Measurements from ENCODE around the gene MYL9. TPM values are rescaled to one million over a fixed set of nuclear protein-coding genes. Genes with fewer than 3 reads are reported as not detected.

The MYL9 gene
- polyA plus RNA-seq, 1 donor from 2014 or later, result not detected

DNA sequence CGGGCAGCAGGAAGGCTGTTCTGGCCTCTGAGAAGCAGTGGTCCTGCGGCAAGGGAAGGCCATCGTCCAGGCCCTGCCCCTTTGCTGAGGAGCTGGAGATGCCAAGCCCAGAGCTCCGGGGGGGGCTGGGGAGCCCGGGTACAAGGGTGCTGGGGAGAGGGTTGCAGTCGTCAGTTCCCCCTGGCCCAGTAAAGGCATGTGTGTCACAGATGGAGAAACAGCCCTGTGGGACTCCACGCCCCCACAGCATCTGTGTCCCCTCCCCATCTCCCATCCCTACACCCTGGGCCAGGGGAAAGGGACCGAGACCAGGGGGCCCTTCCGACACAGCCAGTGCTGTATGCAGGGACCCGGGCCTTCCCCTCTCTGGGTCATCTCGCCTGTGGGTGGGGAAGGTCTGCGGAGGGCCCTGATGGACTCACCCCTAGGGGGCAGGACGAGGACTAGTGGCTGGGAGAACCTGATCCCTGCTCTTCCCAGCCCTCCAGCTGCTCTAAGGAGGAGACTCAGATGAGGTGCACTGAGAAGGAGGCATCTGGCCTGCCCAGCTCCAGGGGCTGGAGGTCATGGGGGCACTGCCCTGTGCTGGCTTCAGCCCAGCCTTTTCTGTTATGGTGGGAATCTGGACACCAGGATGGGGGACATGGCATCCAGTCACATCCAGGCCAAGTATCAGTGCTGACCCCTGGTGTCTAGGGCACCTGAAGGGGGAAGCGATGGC, 609 bp downstream of the MYL9 start:
- no peaks in the 10 kb centered on the region for H3K36me3 ChIP-seq (ENCODE audit: insufficient read depth, low read length)
- H4K20me1 ChIP-seq (ENCODE audit: insufficient read depth), result no peaks in the 10 kb centered on the region
- no peak overlapping the region for H3K27ac ChIP-seq (ENCODE audit: low read length)
- H2AFZ ChIP-seq (ENCODE audit: low read depth, low read length), result no peak overlapping the region
- H3K9ac ChIP-seq (ENCODE audit: low read length), result no peak overlapping the region
- no peaks in the 10 kb centered on the region for H3K79me2 ChIP-seq (replicated peaks; ENCODE audit: insufficient read depth, low read length)
- no peaks in the 10 kb centered on the region for H3K9me2 ChIP-seq (ENCODE audit: insufficient read depth, low read length)
- H3K27me3 ChIP-seq (ENCODE audit: insufficient read depth, low read depth, low read length), result no peaks in the 10 kb centered on the region
- TF ChIP-seq EZH2 (IDR thresholded peaks at IDR 0.05; ENCODE audit: borderline replicate concordance, insufficient read depth, low read length, poor library complexity, severe bottlenecking) (no peak), EP300 (conservative IDR thresholded peaks at IDR 0.05; ENCODE audit: poor library complexity, severe bottlenecking) (no peak), RAD21 (conservative IDR thresholded peaks at IDR 0.05) (no peak), SMC3 (conservative IDR thresholded peaks at IDR 0.05; ENCODE audit: poor library complexity) (no peak), MXI1 (conservative IDR thresholded peaks at IDR 0.05; ENCODE audit: poor library complexity, severe bottlenecking) (no peak), TAF1 (IDR thresholded peaks at IDR 0.05; ENCODE audit: low read depth) (no peak), POLR2AphosphoS5 (IDR thresholded peaks at IDR 0.05) (no peak)
- TF ChIP-seq, protein P1, sequence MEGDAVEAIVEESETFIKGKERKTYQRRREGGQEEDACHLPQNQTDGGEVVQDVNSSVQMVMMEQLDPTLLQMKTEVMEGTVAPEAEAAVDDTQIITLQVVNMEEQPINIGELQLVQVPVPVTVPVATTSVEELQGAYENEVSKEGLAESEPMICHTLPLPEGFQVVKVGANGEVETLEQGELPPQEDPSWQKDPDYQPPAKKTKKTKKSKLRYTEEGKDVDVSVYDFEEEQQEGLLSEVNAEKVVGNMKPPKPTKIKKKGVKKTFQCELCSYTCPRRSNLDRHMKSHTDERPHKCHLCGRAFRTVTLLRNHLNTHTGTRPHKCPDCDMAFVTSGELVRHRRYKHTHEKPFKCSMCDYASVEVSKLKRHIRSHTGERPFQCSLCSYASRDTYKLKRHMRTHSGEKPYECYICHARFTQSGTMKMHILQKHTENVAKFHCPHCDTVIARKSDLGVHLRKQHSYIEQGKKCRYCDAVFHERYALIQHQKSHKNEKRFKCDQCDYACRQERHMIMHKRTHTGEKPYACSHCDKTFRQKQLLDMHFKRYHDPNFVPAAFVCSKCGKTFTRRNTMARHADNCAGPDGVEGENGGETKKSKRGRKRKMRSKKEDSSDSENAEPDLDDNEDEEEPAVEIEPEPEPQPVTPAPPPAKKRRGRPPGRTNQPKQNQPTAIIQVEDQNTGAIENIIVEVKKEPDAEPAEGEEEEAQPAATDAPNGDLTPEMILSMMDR (IDR thresholded peaks at IDR 0.05; ENCODE audit: poor library complexity, severe bottlenecking), result no peak
- TF ChIP-seq, protein P2, sequence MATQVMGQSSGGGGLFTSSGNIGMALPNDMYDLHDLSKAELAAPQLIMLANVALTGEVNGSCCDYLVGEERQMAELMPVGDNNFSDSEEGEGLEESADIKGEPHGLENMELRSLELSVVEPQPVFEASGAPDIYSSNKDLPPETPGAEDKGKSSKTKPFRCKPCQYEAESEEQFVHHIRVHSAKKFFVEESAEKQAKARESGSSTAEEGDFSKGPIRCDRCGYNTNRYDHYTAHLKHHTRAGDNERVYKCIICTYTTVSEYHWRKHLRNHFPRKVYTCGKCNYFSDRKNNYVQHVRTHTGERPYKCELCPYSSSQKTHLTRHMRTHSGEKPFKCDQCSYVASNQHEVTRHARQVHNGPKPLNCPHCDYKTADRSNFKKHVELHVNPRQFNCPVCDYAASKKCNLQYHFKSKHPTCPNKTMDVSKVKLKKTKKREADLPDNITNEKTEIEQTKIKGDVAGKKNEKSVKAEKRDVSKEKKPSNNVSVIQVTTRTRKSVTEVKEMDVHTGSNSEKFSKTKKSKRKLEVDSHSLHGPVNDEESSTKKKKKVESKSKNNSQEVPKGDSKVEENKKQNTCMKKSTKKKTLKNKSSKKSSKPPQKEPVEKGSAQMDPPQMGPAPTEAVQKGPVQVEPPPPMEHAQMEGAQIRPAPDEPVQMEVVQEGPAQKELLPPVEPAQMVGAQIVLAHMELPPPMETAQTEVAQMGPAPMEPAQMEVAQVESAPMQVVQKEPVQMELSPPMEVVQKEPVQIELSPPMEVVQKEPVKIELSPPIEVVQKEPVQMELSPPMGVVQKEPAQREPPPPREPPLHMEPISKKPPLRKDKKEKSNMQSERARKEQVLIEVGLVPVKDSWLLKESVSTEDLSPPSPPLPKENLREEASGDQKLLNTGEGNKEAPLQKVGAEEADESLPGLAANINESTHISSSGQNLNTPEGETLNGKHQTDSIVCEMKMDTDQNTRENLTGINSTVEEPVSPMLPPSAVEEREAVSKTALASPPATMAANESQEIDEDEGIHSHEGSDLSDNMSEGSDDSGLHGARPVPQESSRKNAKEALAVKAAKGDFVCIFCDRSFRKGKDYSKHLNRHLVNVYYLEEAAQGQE (IDR thresholded peaks at IDR 0.05; ENCODE audit: borderline replicate concordance), result no peak
- H3K4me2 ChIP-seq (ENCODE audit: low read length), result no peak overlapping the region
- no peak overlapping the region for H3K4me3 ChIP-seq (ENCODE audit: low read length)
- H3F3A ChIP-seq (ENCODE audit: insufficient read depth, low read length, poor library complexity, severe bottlenecking), result no peaks in the 10 kb centered on the region
- H3K9me3 ChIP-seq (ENCODE audit: low read length), result no peaks in the 10 kb centered on the region

DNA sequence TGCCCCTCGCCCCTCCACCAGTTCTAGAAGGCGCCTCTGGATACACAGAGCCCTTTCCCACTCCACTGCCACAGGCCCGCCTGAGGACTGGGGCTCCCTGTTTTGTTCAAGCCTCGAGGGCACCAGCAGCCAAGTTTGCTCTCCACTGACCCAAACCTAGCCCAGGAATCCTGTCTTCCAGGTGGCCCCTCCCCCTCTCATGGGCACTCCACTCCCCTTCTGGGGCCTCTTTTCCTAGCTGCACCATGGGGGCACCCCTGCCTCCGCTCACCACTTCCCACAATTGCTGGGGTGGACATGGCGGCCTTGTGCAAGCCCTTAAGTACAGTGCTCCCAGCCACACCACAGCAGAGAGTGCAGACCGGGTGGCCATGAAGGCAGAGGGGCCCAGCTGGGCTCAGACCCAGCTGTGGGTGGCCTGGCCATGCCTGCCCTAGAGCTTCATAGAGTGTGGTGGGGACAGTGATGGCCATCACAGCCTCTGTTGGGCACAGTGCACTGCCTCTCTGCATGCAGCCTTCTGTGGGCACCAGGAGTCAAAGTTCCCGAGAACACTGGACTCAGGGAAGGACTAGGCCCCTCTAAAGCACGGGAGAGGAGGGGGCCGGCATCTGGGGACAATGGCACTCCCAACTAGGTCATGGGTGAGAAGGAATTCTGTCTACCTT, 1.3 kb downstream of the MYL9 start:
- TF ChIP-seq POLR2AphosphoS5 (IDR thresholded peaks at IDR 0.05) (no peak), RAD21 (conservative IDR thresholded peaks at IDR 0.05) (no peak), EP300 (conservative IDR thresholded peaks at IDR 0.05; ENCODE audit: poor library complexity, severe bottlenecking) (no peak), TAF1 (IDR thresholded peaks at IDR 0.05; ENCODE audit: low read depth) (no peak), MXI1 (conservative IDR thresholded peaks at IDR 0.05; ENCODE audit: poor library complexity, severe bottlenecking) (no peak), EZH2 (IDR thresholded peaks at IDR 0.05; ENCODE audit: borderline replicate concordance, insufficient read depth, low read length, poor library complexity, severe bottlenecking) (no peak), SMC3 (conservative IDR thresholded peaks at IDR 0.05; ENCODE audit: poor library complexity) (no peak)
- TF ChIP-seq, protein P1 (IDR thresholded peaks at IDR 0.05; ENCODE audit: poor library complexity, severe bottlenecking), result no peak
- TF ChIP-seq, protein P2 (IDR thresholded peaks at IDR 0.05; ENCODE audit: borderline replicate concordance), result no peak
- no peaks in the 10 kb centered on the region for H3K36me3 ChIP-seq (ENCODE audit: insufficient read depth, low read length)
- no peak overlapping the region for H2AFZ ChIP-seq (ENCODE audit: low read depth, low read length)
- no peaks in the 10 kb centered on the region for H3F3A ChIP-seq (ENCODE audit: insufficient read depth, low read length, poor library complexity, severe bottlenecking)
- H3K9me3 ChIP-seq (ENCODE audit: low read length), result no peaks in the 10 kb centered on the region
- no peaks in the 10 kb centered on the region for H3K79me2 ChIP-seq (replicated peaks; ENCODE audit: insufficient read depth, low read length)
- H3K9ac ChIP-seq (ENCODE audit: low read length), result no peak overlapping the region
- H4K20me1 ChIP-seq (ENCODE audit: insufficient read depth), result no peaks in the 10 kb centered on the region
- H3K27ac ChIP-seq (ENCODE audit: low read length), result no peak overlapping the region
- no peak overlapping the region for H3K4me2 ChIP-seq (ENCODE audit: low read length)
- no peaks in the 10 kb centered on the region for H3K9me2 ChIP-seq (ENCODE audit: insufficient read depth, low read length)
- H3K4me3 ChIP-seq (ENCODE audit: low read length), result no peak overlapping the region
- H3K27me3 ChIP-seq (ENCODE audit: insufficient read depth, low read depth, low read length), result no peaks in the 10 kb centered on the region
